ENCODE results near the gene AKAP6. TPM values are rescaled to one million over a fixed set of nuclear protein-coding genes. Genes with fewer than 3 reads are reported as not detected.
A peak's percentile ranks its signal among the peaks of the same experiment; 100 is the strongest.

The AKAP6 gene
- total RNA-seq, 4 donors from 2014 or later, result 4.1 to 34.4 (median 15.3) TPM

DNA sequence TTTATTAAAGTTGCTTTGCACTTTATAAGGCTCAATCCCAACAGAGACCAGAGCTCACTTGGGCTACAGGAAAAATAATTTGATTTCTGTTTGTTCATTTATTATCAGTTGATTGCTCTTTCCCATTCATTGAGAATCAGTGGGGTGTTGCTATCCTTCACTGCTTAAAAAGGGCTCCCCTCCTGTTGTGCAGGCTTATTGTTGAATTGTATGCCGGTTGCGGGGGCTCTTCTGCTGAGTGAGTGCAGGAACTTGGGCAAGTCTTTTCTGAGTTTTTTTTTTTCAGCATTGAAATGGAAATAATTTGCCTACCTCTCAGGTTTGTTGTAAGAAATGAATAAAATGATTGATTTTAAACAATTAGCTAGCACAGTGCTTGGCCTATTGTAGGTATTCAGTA, 32.6 kb downstream of the AKAP6 start:
- H3K9me3 ChIP-seq, result no peaks in the 10 kb centered on the region
- DNase-seq, result no peak
- H3K27me3 ChIP-seq, result no peaks in the 10 kb centered on the region
- no peak for TF ChIP-seq POLR2A (IDR thresholded peaks at IDR 0.05)
- TF ChIP-seq CTCF (IDR thresholded peaks at IDR 0.05), result no peak
- intact Hi-C loops (cut with DNase I; ENCODE audit: low total_unique reads), result no loop called here
- no peak overlapping the region for H3K4me3 ChIP-seq
- H3K27ac ChIP-seq, result no peak overlapping the region
- no peaks in the 10 kb centered on the region for H3K4me1 ChIP-seq
- no peaks in the 10 kb centered on the region for H3K36me3 ChIP-seq

DNA sequence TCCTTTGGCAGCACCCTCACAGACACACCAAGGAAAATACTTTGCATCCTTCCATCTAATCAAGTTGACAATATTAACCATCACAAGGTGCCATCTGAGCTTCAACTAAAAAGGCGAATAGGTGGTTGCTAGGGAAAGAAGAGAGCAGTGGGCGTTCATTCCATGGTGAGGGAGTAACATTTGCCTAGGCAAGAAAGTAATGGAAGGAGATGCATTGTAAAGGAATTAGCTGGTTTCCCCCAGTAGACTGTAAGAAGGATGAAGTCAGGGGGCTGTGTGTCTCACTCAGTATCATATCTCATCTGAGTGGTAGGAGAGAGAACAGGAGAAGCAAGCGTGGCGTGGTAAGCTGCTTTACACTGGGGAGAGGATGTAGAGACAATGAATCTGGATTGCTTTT, 34.7 kb downstream of the AKAP6 start:
- intact Hi-C loops (cut with DNase I; ENCODE audit: low total_unique reads), result no loop called here

DNA sequence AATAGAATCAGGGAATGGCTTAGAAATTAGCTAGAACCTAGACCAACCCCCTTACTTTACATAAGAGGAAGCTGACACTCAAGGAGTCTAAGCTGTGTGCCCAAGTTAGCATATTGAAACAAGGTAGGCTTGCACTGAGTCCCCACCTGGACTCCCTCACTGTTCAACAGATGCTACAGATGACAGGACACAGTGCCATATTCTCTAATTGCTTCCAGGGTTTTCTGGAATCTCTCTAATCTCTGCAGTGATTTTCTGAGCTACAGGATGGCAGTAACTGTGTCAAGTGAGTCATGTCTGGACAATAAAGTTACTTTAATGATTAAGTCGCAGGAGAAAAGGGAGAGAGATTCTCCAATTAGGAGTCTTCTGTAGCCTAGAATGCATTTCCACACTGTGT, 35.8 kb downstream of the AKAP6 start:
- no peak for TF ChIP-seq POLR2A (IDR thresholded peaks at IDR 0.05)
- TF ChIP-seq CTCF (IDR thresholded peaks at IDR 0.05), result no peak
- no peak overlapping the region for H3K4me3 ChIP-seq
- no peaks in the 10 kb centered on the region for H3K36me3 ChIP-seq
- DNase-seq, result no peak
- intact Hi-C loops (cut with DNase I; ENCODE audit: low total_unique reads), result no loop called here
- H3K9me3 ChIP-seq, result no peaks in the 10 kb centered on the region
- no peak overlapping the region for H3K27ac ChIP-seq
- no peaks in the 10 kb centered on the region for H3K27me3 ChIP-seq
- H3K4me1 ChIP-seq, result peaks cover 0 to 3% of the 10 kb centered on the region in 2 donors

More for the DNA sequence above, 34.7 kb downstream of the AKAP6 start:
- no peaks in the 10 kb centered on the region for H3K27me3 ChIP-seq
- no peaks in the 10 kb centered on the region for H3K9me3 ChIP-seq
- no peaks in the 10 kb centered on the region for H3K36me3 ChIP-seq
- no peak overlapping the region for H3K4me3 ChIP-seq
- TF ChIP-seq POLR2A (IDR thresholded peaks at IDR 0.05) (no peak), CTCF (IDR thresholded peaks at IDR 0.05) (no peak)
- no peak for DNase-seq
- peaks cover 0 to 3% of the 10 kb centered on the region in 2 donors for H3K4me1 ChIP-seq
- no peak overlapping the region for H3K27ac ChIP-seq

DNA sequence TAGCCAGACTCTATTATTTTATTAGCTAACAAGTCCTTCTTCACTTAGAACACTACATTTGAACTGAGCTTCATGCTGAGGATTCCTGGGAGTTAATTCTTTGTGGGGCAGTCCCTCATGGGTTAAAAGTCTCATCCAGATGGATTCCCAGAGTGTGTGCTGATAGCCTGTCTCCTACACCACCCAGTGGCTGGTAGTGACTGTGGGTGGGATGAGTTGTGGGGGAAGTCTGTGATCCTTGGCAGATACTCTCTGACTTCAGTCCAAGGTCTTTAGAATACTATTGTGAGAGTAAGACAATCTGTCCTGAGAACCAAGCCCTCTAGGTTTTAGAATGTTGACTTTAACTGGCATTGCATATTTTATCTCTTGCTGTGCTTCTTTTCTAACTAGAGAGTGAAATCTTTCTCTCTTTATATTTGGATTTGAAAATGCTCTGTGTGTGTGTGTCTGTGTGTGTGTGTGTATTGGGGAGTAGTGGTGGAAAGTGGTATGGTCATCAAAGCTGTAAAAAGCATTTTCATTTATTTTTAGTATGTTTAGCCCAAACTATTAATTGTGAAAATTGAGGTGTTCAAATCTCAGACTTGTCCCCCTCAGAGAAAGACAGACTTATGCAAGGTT, 37.3 kb downstream of the AKAP6 start:
- intact Hi-C loops (cut with DNase I; ENCODE audit: low total_unique reads), result no loop called here
- TF ChIP-seq CTCF (IDR thresholded peaks at IDR 0.05) (no peak), POLR2A (IDR thresholded peaks at IDR 0.05) (no peak)
- DNase-seq, result no peak
- H3K4me1 ChIP-seq, result peaks cover 0 to 3% of the 10 kb centered on the region in 2 donors
- no peaks in the 10 kb centered on the region for H3K27me3 ChIP-seq
- no peak overlapping the region for H3K4me3 ChIP-seq
- H3K36me3 ChIP-seq, result no peaks in the 10 kb centered on the region
- no peak overlapping the region for H3K27ac ChIP-seq
- H3K9me3 ChIP-seq, result no peaks in the 10 kb centered on the region

GRCh38 chr14:32366986-32367385, 37.9 kb downstream of the AKAP6 start:
- H3K27ac ChIP-seq, result peak overlapping the region; percentile 8 to 14
- TF ChIP-seq CTCF (IDR thresholded peaks at IDR 0.05), result no peak
- no peak for DNase-seq
- no peaks in the 10 kb centered on the region for H3K36me3 ChIP-seq
- H3K4me3 ChIP-seq, result no peak overlapping the region
- peaks cover 0 to 3% of the 10 kb centered on the region in 2 donors for H3K4me1 ChIP-seq
- H3K27me3 ChIP-seq, result no peaks in the 10 kb centered on the region
- no peaks in the 10 kb centered on the region for H3K9me3 ChIP-seq
- intact Hi-C loops (cut with DNase I; ENCODE audit: low total_unique reads), result no loop called here
